Osteocyte (in vitro differentiated cells): ENCODE results near the gene PAPPA. TPM values are rescaled to one million over a fixed set of nuclear protein-coding genes. Genes with fewer than 3 reads are reported as not detected.

Source experiments
- DNase-seq: peaks from one replicate; pipeline ENCODE4 v3.0.0; 2021; ENCODE audit warnings: mixed read lengths; ENCODE audit not compliant: unreplicated experiment; ENCODE audit errors: extremely low spot score
- H3K27ac Mint-ChIP-seq: one replicate; pipeline ENCODE4 v1.8.0; 2021; ENCODE audit warnings: mild to moderate bottlenecking, mixed read lengths; ENCODE audit not compliant: unreplicated experiment
- H3K27me3 Mint-ChIP-seq: one replicate; pipeline ENCODE4 v1.8.0; 2021; ENCODE audit warnings: mixed read lengths; ENCODE audit not compliant: unreplicated experiment
- H3K36me3 Mint-ChIP-seq: one replicate; pipeline ENCODE4 v1.8.0; 2021; ENCODE audit warnings: mixed read lengths; ENCODE audit not compliant: unreplicated experiment
- H3K4me1 Mint-ChIP-seq: one replicate; pipeline ENCODE4 v1.8.0; 2021; ENCODE audit warnings: mixed read lengths; ENCODE audit not compliant: unreplicated experiment
- H3K4me3 Mint-ChIP-seq: one replicate; pipeline ENCODE4 v1.8.0; 2021; ENCODE audit warnings: mild to moderate bottlenecking, moderate library complexity, mixed read lengths; ENCODE audit not compliant: unreplicated experiment
- H3K9me3 Mint-ChIP-seq: one replicate; pipeline ENCODE4 v1.8.0; 2021; ENCODE audit warnings: mixed read lengths; ENCODE audit not compliant: unreplicated experiment
- total RNA-seq: library from RNA; stranded (reverse); gene quantifications from 2 replicates; pipeline ENCODE4 v1.2.1, GENCODE V29; 2021
- TF ChIP-seq, protein P1 (sequence below): fragments of 200-600 bp; sonication (generic); IDR thresholded peaks from 2 replicates; pipeline ENCODE4 v1.5.0; 2021; ENCODE audit warnings: antibody characterized with exemption, mild to moderate bottlenecking, moderate library complexity

PAPPA gene
- total RNA-seq, 1 donor from 2014 or later: 229 TPM

DNA sequence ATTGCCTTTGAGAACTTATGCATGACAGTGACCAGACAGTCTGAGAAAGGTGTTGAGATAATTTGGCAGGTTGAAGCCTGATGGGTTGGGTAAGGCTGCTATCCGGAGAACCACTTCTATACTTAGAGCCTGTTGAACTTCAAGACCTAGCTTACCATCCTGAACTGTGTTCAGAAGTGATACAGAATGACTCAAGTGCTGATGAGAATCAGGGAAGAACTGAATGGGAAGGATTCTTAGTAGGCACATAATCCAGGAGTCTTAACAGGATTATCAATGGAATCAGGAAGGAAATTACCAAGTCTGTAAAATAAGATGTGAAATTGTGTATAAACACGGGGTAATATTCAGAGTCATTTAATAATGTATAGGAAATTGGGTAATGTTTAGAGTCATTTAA, 9.0 kb upstream of the PAPPA start:
- H3K4me3 Mint-ChIP-seq: no peak overlapping the region
- H3K27me3 Mint-ChIP-seq: no peaks in the 10 kb centered on the region
- TF ChIP-seq, protein P1, sequence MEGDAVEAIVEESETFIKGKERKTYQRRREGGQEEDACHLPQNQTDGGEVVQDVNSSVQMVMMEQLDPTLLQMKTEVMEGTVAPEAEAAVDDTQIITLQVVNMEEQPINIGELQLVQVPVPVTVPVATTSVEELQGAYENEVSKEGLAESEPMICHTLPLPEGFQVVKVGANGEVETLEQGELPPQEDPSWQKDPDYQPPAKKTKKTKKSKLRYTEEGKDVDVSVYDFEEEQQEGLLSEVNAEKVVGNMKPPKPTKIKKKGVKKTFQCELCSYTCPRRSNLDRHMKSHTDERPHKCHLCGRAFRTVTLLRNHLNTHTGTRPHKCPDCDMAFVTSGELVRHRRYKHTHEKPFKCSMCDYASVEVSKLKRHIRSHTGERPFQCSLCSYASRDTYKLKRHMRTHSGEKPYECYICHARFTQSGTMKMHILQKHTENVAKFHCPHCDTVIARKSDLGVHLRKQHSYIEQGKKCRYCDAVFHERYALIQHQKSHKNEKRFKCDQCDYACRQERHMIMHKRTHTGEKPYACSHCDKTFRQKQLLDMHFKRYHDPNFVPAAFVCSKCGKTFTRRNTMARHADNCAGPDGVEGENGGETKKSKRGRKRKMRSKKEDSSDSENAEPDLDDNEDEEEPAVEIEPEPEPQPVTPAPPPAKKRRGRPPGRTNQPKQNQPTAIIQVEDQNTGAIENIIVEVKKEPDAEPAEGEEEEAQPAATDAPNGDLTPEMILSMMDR: no peak
- no peak overlapping the region for H3K27ac Mint-ChIP-seq
- H3K9me3 Mint-ChIP-seq: no peaks in the 10 kb centered on the region
- H3K36me3 Mint-ChIP-seq: no peaks in the 10 kb centered on the region
- peaks cover 6% of the 10 kb centered on the region for H3K4me1 Mint-ChIP-seq
- DNase-seq: no peak

DNA sequence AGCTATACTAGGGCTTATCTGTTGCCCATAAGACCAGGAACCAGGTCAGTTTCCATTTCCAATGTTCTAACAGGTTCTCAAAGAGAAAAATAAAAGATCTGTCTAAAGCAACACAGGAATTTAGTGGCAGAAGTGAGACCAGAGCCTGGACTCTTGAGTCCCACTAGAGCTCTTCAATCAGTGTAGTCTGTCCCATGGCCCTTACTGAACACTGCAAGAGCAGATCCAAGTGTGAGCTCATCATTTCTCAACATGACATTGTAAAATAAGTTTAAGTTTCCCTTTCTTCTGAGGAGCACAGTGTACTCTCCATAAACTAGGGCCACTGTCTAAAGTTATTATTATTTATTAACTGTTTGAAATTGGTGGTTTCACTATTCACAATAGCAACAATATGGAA, 8.6 kb upstream of the PAPPA start:
- TF ChIP-seq, protein P1: no peak
- Mint-ChIP-seq H3K36me3 (no peaks in the 10 kb centered on the region), H3K4me1 (peaks cover 9% of the 10 kb centered on the region)

DNA sequence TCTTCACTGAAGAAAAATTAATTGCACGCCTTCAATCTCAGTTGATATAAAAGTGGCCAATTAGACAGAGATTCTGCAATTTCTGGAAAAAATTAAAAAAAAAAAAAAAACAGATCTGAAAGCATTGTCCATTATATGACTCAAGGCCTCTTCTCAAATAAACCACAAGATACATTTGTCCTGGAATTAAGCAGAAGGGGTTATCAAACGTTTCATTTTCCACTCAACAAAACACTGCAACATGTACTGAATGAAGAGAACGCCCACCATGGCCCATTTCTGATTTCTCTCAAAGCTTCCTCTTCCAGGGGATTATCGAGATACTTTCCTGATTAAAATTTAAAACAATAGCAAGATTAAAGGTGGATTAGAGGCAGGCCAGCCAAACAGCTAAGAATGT, 5.8 kb upstream of the PAPPA start:
- H3K36me3 Mint-ChIP-seq: no peaks in the 10 kb centered on the region
- TF ChIP-seq, protein P1: no peak
- no peak overlapping the region for H3K4me3 Mint-ChIP-seq
- H3K27ac Mint-ChIP-seq: no peak overlapping the region
- no peaks in the 10 kb centered on the region for H3K9me3 Mint-ChIP-seq
- DNase-seq: no peak
- H3K27me3 Mint-ChIP-seq: no peaks in the 10 kb centered on the region
- H3K4me1 Mint-ChIP-seq: peaks cover 34% of the 10 kb centered on the region

More for the DNA sequence above, 8.6 kb upstream of the PAPPA start:
- Mint-ChIP-seq H3K27ac (no peak overlapping the region), H3K4me3 (no peak overlapping the region), H3K9me3 (no peaks in the 10 kb centered on the region), H3K27me3 (no peaks in the 10 kb centered on the region)
- DNase-seq: no peak

DNA sequence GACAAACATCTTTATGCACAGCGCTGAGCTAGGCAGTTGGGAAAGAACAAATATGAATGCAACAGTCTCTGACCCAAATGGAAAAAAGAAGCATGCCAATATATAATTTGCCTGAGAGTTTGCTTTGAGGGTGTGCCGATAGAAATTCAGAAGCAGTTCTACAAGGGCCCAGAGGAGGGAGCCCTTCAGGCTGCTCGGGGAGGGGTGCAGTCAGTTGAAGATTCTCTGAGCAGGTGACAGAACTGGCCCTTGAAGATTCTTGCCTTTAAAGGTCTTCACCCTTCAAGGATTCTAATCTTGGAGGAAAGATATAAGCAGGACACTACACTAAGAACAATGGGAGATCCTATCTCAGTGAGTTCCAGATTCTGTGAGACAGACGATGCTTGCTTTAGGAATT, 3.7 kb upstream of the PAPPA start:
- Mint-ChIP-seq H3K27ac (no peak overlapping the region), H3K4me3 (no peak overlapping the region), H3K9me3 (no peaks in the 10 kb centered on the region), H3K36me3 (no peaks in the 10 kb centered on the region), H3K4me1 (peaks cover 43% of the 10 kb centered on the region), H3K27me3 (no peaks in the 10 kb centered on the region)
- TF ChIP-seq, protein P1: peak; percentile 63
- no peak for DNase-seq

DNA sequence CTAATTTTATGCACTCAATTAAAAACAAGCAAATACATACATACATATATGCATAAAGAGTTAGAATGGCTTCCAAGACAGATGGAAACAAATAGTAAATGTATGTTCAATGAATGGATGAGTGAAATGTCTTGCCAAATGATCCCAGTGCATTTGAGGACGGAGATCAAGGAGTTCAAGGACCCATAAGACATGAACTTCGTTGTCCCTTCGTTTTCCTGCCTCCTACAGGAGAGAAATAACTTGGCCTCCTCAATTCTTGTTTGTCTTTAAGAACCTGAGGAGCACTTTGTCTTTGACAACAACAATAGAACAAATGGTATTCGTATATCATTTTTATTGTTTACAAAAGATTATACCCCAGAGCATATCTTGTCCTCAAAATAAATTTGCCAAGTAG, 2.4 kb upstream of the PAPPA start:
- Mint-ChIP-seq H3K27me3 (no peaks in the 10 kb centered on the region), H3K9me3 (no peaks in the 10 kb centered on the region), H3K27ac (peak overlapping the region; percentile 96), H3K4me1 (peaks cover 50% of the 10 kb centered on the region), H3K4me3 (no peak overlapping the region), H3K36me3 (peaks cover 7% of the 10 kb centered on the region)
- TF ChIP-seq, protein P1: no peak
- no peak for DNase-seq
